BLaER1 treated with 17β-estradiol and CSF1 and Interleukin-3, amounts not matched to agents 10 nM and 100 nM (cell line): ENCODE measurements around the gene MAK.
"Not testable (repeated sequence)": the region's sequence is repeated elsewhere in the genome, so short reads cannot be mapped to it uniquely, and the experiment has no call there.

ENCODE experiments used
- H3K27ac ChIP-seq, 11 experiments: shearing (Covaris generic); formaldehyde crosslinking; 2 replicates each; pipeline ENCODE4 v1.8.1; 2022
- H3K27me3 ChIP-seq, 11 experiments: shearing (Covaris generic); formaldehyde crosslinking; 2 replicates each; pipeline ENCODE4 v1.8.1; 2022
- H3K36me3 ChIP-seq, 11 experiments: shearing (Covaris generic); formaldehyde crosslinking; 2 replicates each; pipeline ENCODE4 v1.8.1; 2022
- H3K4me1 ChIP-seq, 10 experiments: shearing (Covaris generic); formaldehyde crosslinking; 2 replicates each; pipeline ENCODE4 v1.8.1; 2022
- H3K4me2 ChIP-seq, 11 experiments: shearing (Covaris generic); formaldehyde crosslinking; 2 replicates each; pipeline ENCODE4 v1.8.1; 2022
- H3K4me3 ChIP-seq, 10 experiments: shearing (Covaris generic); formaldehyde crosslinking; 2 replicates each; pipeline ENCODE4 v1.8.1; 2022
- H3K9ac ChIP-seq, 11 experiments: shearing (Covaris generic); formaldehyde crosslinking; 2 replicates each; pipeline ENCODE4 v1.8.1; 2022
- H3K9me3 ChIP-seq, 11 experiments: shearing (Covaris generic); formaldehyde crosslinking; replicated peaks in 1 of 11; 2 replicates each; pipeline ENCODE4 v1.8.1; 2022
- H4K20me1 ChIP-seq, 11 experiments: shearing (Covaris generic); formaldehyde crosslinking; 2 replicates each; pipeline ENCODE4 v1.8.1; 2022
- Cebpa-rat ChIP-seq, 11 experiments: shearing (Covaris generic); IDR thresholded peaks; 2 replicates each; pipeline ENCODE4 v1.8.1; 2022

Gene MAK

GRCh38 chr6:10838794-10839333, 525 bp upstream of the MAK start:
- Histone ChIP-seq H4K20me1 (peaks cover 0 to 16% (median 6%) of the 10 kb centered on the region in 11 experiments; a peak in 11 of 22 replicates), H3K27me3 (peaks cover 26 to 50% (median 40%) of the 10 kb centered on the region in 11 experiments), H3K4me1 (peaks cover 11 to 22% (median 19%) of the 10 kb centered on the region in 10 experiments), H3K4me2 (peak overlapping the region; percentile 75 to 100 (median 99)), H3K27ac (peak overlapping the region in 5 of 11 experiments; percentile 24 to 85 (median 60); a peak in 8 of 22 replicates), H3K36me3 (peaks cover 0 to 10% (median 0%) of the 10 kb centered on the region in 11 experiments; a peak in 5 of 22 replicates), H3K9ac (peak overlapping the region in 6 of 11 experiments; percentile 22 to 86 (median 76); a peak in 10 of 22 replicates), H3K9me3 (peaks cover 12 to 28% (median 23%) of the 10 kb centered on the region in 11 experiments), H3K4me3 (peak overlapping the region; percentile 62 to 82 (median 68); a peak in 19 of 20 replicates)
- TF ChIP-seq Cebpa-rat (IDR thresholded peaks at IDR 0.05), result no peak

- Histone ChIP-seq H3K9ac (peak overlapping the region; percentile 22 to 86 (median 61); a peak in 17 of 22 replicates), H3K27ac (peak overlapping the region in 4 of 11 experiments; percentile 56 to 85 (median 72); a peak in 8 of 22 replicates), H3K27me3 (peaks cover 26 to 50% (median 40%) of the 10 kb centered on the region in 11 experiments), H3K4me3 (peak overlapping the region; percentile 62 to 82 (median 68)), H3K4me2 (peak overlapping the region; percentile 93 to 100 (median 99)), H3K36me3 (peaks cover 0 to 10% (median 0%) of the 10 kb centered on the region in 11 experiments; a peak in 5 of 22 replicates), H3K4me1 (peaks cover 12 to 22% (median 19%) of the 10 kb centered on the region in 10 experiments), H4K20me1 (peaks cover 0 to 16% (median 6%) of the 10 kb centered on the region in 11 experiments; a peak in 11 of 22 replicates), H3K9me3 (peaks cover 10 to 24% (median 22%) of the 10 kb centered on the region in 11 experiments)
- no peak for TF ChIP-seq Cebpa-rat (IDR thresholded peaks at IDR 0.05)
These were observed 731 bp downstream of the MAK start for GRCh38 chr6:10837622-10837994.

- peak overlapping the region in 6 of 11 experiments; percentile 56 to 86 (median 76); a peak in 5 of 22 replicates for H3K9ac ChIP-seq
- peaks cover 26 to 50% (median 40%) of the 10 kb centered on the region in 11 experiments for H3K27me3 ChIP-seq
- H3K4me3 ChIP-seq, result peak overlapping the region; percentile 4 to 82 (median 68); a peak in 18 of 20 replicates
- H3K4me1 ChIP-seq, result peaks cover 12 to 24% (median 19%) of the 10 kb centered on the region in 10 experiments
- peaks cover 0 to 16% (median 6%) of the 10 kb centered on the region in 11 experiments; a peak in 11 of 22 replicates for H4K20me1 ChIP-seq
- H3K9me3 ChIP-seq, result peaks cover 10 to 24% (median 22%) of the 10 kb centered on the region in 11 experiments
- TF ChIP-seq Cebpa-rat (IDR thresholded peaks at IDR 0.05), result no peak
- H3K36me3 ChIP-seq, result peaks cover 0 to 10% (median 0%) of the 10 kb centered on the region in 11 experiments; a peak in 5 of 22 replicates
- H3K27ac ChIP-seq, result peak overlapping the region in 1 of 11 experiments; percentile 85; a peak in 1 of 22 replicates
- peak overlapping the region; percentile 93 to 100 (median 99) for H3K4me2 ChIP-seq
These were observed 1.2 kb downstream of the MAK start for GRCh38 chr6:10837009-10837621.

GRCh38 chr6:10834823-10835222, 3.5 kb downstream of the MAK start:
- H3K9ac ChIP-seq, result no peak overlapping the region
- H3K4me1 ChIP-seq, result peaks cover 12 to 33% (median 21%) of the 10 kb centered on the region in 10 experiments
- no peak overlapping the region for H3K27ac ChIP-seq
- H4K20me1 ChIP-seq, result peaks cover 0 to 16% (median 6%) of the 10 kb centered on the region in 11 experiments; a peak in 11 of 22 replicates
- H3K4me3 ChIP-seq, result no peak overlapping the region
- peaks cover 10 to 24% (median 22%) of the 10 kb centered on the region in 11 experiments for H3K9me3 ChIP-seq
- H3K4me2 ChIP-seq, result no peak overlapping the region
- H3K36me3 ChIP-seq, result peaks cover 0 to 10% (median 0%) of the 10 kb centered on the region in 11 experiments; a peak in 5 of 22 replicates
- no peak for TF ChIP-seq Cebpa-rat (IDR thresholded peaks at IDR 0.05)
- peaks cover 26 to 50% (median 40%) of the 10 kb centered on the region in 11 experiments for H3K27me3 ChIP-seq

- peaks cover 12 to 23% (median 19%) of the 10 kb centered on the region in 11 experiments for H3K27me3 ChIP-seq
- H3K9me3 ChIP-seq, result peaks cover 10 to 24% (median 22%) of the 10 kb centered on the region in 11 experiments
- H3K27ac ChIP-seq, result peak overlapping the region in 3 of 11 experiments; percentile 25 to 50 (median 44); a peak in 4 of 22 replicates
- peak overlapping the region in 4 of 11 experiments; percentile 38 to 59 (median 46); a peak in 5 of 22 replicates for H3K4me2 ChIP-seq
- peaks cover 0 to 10% (median 0%) of the 10 kb centered on the region in 11 experiments; a peak in 6 of 22 replicates for H3K36me3 ChIP-seq
- no peaks in the 10 kb centered on the region for H4K20me1 ChIP-seq
- peaks cover 0 to 16% (median 0%) of the 10 kb centered on the region in 10 experiments; a peak in 7 of 20 replicates for H3K4me1 ChIP-seq
- no peak overlapping the region for H3K9ac ChIP-seq
- no peak overlapping the region for H3K4me3 ChIP-seq
- TF ChIP-seq Cebpa-rat (IDR thresholded peaks at IDR 0.05), result no peak
These were observed 6.7 kb downstream of the MAK start for GRCh38 chr6:10831609-10832008.

- Histone ChIP-seq H3K4me1 (no peaks in the 10 kb centered on the region), H3K4me3 (no peak overlapping the region), H3K27ac (no peak overlapping the region), H3K9me3 (no peaks in the 10 kb centered on the region), H4K20me1 (no peaks in the 10 kb centered on the region), H3K9ac (no peak overlapping the region), H3K36me3 (no peaks in the 10 kb centered on the region; a peak in 3 of 22 replicates), H3K27me3 (no peaks in the 10 kb centered on the region), H3K4me2 (no peak overlapping the region)
- no peak for TF ChIP-seq Cebpa-rat (IDR thresholded peaks at IDR 0.05)
These were observed 13.5 kb downstream of the MAK start for GRCh38 chr6:10824819-10825218.

GRCh38 chr6:10824297-10824696, 14.0 kb downstream of the MAK start:
- Histone ChIP-seq H3K9ac (no peak overlapping the region), H3K27me3 (no peaks in the 10 kb centered on the region), H3K36me3 (no peaks in the 10 kb centered on the region; a peak in 3 of 22 replicates), H3K4me2 (no peak overlapping the region), H3K27ac (no peak overlapping the region), H3K4me3 (no peak overlapping the region), H4K20me1 (no peaks in the 10 kb centered on the region), H3K9me3 (no peaks in the 10 kb centered on the region), H3K4me1 (no peaks in the 10 kb centered on the region)
- no peak for TF ChIP-seq Cebpa-rat (IDR thresholded peaks at IDR 0.05)

- H3K27ac ChIP-seq, H3K27me3 ChIP-seq, H3K9me3 ChIP-seq, H3K4me2 ChIP-seq, H3K36me3 ChIP-seq, H4K20me1 ChIP-seq, H3K4me1 ChIP-seq, H3K9ac ChIP-seq, H3K4me3 ChIP-seq: not testable (repeated sequence)
These were observed 24.2 kb downstream of the MAK start for GRCh38 chr6:10814176-10814575.

- Histone ChIP-seq H3K4me2 (no peak overlapping the region), H3K9me3 (no peaks in the 10 kb centered on the region), H3K4me1 (peaks cover 0 to 3% (median 0%) of the 10 kb centered on the region in 10 experiments; a peak in 1 of 20 replicates), H3K4me3 (no peak overlapping the region), H4K20me1 (no peaks in the 10 kb centered on the region), H3K27me3 (no peaks in the 10 kb centered on the region), H3K36me3 (0 out of 22 replicates have a peak, but pooled peaks cover 0 to 3% (median 0%) of the 10 kb centered on the region in 11 experiments), H3K27ac (no peak overlapping the region), H3K9ac (no peak overlapping the region)
- peak in 6 of 11 experiments; percentile 17 to 65 (median 31); a peak in 4 of 22 replicates for TF ChIP-seq Cebpa-rat (IDR thresholded peaks at IDR 0.05)
These were observed 29.2 kb downstream of the MAK start for GRCh38 chr6:10809098-10809497.
